HG03060 (cell line): Measurements from ENCODE around the gene PER2.

Source experiments
- ATAC-seq: cut with Tn5 transposase; IDR thresholded peaks from one replicate; pipeline ENCODE4 v1.9.1; 2021; ENCODE audit warnings: low read depth, moderate number of reproducible peaks; ENCODE audit not compliant: unreplicated experiment

Gene PER2

DNA sequence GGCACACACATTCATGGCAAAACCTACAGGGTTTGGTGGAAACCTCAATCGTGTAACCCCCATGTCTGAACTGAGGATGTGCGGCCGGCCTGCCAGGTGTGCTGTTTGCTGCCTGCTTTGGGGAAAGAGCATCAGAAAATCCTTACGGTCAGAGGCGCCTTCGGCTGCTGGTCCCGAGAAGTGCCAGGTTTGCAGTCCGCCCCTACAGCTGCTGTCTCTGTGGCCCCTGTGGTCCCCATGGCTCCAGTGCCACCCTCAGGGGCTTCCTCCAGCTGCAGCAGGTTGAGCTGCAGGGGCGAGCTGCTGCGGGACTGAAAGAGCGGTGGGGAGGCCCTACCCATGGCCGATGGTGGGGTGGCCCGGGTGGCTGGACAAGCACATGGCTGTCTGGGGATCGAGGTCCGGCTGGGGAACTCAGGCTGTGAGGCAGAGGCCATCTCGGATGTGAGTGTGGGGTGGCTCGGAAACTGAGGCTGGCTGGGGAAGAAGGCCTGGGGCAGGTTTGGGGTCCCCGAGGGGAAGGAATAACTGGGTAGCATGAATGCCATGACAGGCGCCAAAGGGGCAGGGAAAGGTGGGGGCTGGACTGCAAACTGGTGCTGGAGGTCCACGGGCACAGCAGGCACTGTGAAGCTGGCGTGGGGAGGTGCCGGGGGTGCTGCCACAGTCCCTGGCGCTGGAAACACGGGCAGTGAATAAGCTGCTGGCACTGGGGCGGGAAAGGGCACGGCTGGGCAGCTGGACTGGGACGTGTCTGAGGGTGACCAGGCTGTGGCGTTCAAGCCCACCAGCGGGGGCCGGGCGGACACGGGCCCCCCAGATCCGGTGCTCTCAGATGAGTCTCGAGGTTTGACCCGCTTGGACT is 35.4 kb downstream of the PER2 start:
- ATAC-seq = no peak

DNA sequence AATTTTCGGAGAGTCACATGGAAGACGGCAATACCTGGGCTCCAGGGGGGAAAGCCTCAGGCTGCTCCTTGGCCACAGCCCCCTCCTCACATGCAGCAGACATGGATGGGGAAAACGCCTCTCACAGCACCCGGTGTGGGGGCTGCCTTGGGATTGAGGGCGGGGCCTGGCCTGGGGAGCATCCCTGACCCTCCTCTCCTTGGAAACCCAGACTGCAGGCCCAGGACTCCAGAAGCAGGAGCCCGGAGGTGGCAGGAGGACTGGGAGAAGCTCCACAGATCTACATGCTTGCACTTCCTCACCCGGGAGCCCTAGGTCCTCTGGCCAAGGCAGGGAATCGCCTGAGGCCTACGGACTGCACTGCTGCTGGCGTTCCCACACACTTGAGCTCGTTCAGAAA is 36.4 kb downstream of the PER2 start:
- no peak for ATAC-seq

DNA sequence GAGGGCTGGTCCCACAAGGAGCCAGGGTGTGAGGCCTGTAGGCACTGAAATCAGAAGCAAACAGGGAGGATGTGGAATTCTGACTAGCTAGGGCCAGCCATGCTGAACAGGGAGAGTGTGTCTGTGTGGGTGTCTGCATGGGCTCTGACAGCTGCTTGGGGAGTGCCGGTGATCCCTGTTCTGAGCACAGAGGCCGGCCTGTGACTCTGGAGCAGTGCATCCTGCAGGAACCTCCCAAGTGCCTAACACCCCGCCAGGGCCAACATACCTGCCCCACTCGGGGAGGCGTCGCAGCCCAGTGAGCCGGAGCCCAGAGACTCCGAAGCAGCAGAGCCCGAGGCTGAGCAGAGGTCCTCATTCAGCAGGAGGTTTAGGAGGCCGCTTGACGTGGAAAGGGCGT is 37.1 kb downstream of the PER2 start:
- ATAC-seq = no peak

DNA sequence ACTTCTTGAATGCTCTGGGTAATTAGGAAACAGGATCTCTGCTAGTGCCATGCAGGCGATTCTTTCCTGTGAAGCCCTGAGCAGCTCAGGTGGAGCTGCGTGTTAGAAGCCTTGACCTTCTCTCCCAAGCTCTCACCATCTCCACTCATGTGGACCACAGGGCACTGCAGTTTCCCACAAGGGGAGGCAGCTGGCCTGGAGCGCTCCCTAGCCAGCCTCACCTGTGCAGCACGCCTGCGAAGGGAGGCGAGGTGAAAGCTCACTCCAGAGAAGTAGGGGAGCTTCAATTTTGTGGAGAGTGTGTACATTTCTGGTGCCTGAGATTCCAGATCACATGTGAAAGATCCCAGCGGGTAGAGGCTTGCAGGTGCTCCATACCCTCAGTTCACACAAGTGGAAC is 37.5 kb downstream of the PER2 start:
- ATAC-seq = no peak

DNA sequence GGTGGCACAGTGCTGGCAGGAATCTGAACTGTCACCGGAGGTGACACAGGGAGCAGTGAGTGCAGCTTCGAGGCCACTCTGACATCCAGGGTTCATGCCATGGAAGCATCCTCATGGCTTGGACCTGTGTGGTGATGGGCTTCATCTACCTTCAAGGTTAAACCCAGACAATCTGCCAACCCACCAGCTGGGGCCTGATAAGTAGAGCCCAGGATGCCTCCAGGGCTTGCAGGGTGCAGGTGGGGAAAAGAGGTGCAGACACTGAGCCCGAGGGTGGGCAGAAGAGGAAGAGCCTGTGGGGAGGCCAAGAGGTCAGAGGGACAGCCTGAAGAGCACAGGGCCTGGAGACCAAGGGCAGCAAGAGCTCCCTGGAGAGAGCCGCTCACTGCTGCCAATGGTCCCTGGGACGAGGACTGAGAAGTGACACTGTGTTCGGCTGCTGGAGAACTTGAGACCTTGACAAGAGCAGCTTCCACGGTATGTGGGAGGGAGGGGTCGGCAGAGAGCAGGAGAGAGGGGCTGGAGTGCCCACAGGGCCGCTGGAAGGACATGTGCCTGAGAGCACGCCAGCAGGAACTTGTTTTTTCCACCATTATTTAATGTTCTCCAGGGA is 40.5 kb downstream of the PER2 start:
- ATAC-seq = no peak

DNA sequence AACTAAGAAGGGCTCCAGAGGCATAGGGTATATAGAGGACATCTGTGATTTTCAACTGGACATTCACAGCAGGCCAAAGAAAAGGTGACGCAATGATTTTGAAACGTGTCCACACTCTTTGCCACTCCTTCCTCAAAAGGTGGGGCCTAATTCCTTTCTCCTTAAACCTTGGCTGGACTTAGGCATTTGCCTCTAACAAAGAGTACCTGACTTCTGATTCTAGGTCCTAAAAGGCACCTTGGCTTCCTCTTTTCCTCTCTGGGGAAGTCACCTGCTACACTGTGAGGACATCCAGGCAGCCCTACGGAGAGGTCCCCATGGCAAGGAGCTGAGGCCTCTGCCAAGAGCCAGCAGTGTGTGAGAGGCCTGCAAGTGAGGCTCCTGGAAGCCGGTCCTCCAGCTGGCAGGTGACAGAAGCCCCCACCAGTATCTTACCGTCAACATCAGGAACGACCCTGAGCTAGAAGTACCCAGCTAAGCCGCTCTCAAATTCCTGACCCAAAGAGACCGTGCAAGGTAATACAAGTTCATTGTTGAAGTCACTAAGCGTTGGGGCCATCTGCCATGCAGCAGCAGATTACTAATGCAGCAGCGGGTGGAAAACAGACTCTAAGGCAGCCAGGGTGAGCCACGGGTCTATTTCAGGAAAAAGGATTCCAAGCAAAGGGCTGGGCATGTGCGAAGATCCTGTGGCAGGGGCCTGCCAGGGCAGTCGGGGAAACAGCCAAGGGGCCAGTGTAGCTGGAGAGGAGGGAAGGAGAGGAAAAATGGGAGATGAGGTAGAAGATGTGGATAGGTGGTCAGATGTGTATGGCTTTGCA is 41.2 kb downstream of the PER2 start:
- ATAC-seq = no peak

DNA sequence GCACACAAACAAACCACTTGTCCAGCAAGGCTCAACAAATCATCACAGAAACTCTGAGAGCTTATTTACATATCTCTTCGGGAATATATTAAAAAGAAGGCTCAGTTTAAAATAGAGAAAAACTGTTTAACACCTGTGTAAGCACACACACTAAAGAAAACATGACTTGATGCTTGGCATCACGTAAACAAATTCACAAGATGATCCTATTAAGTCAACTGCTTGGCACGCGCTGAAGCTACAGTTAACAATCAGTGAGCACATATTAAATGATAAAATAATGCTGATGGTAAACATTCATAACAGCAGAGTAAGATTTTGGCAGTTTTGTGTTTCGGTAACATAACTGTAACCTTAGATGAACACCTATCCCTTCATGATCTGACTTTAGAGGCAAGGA is 44.3 kb downstream of the PER2 start:
- no peak for ATAC-seq

DNA sequence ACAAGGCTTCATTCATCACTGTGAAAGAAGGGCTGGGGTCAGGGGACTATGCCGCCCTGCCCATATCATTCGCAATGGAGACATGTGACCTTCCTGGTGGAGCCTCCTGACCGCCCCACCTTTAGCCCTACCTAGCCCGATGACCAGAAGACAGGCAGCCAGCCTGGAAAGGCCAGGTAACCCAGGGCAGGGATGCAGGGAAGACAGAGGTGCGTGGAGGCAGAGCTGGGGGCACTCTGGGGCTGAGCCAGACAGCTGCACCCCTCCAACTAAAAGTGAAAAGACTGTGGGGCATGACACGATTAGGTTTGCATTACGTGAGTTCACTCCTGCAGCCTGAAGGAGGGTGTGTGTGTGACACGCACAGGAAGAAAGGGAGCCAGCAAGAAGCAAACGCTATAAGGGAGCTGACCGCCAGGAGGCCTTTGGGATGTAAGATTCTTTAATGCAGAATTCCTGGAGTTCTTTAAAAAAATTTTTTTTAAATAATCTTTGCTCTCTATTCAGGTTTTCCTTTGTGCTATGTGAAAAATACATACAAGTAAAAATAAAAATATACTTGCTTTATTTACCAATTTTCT is 44.8 kb downstream of the PER2 start:
- ATAC-seq = no peak

DNA sequence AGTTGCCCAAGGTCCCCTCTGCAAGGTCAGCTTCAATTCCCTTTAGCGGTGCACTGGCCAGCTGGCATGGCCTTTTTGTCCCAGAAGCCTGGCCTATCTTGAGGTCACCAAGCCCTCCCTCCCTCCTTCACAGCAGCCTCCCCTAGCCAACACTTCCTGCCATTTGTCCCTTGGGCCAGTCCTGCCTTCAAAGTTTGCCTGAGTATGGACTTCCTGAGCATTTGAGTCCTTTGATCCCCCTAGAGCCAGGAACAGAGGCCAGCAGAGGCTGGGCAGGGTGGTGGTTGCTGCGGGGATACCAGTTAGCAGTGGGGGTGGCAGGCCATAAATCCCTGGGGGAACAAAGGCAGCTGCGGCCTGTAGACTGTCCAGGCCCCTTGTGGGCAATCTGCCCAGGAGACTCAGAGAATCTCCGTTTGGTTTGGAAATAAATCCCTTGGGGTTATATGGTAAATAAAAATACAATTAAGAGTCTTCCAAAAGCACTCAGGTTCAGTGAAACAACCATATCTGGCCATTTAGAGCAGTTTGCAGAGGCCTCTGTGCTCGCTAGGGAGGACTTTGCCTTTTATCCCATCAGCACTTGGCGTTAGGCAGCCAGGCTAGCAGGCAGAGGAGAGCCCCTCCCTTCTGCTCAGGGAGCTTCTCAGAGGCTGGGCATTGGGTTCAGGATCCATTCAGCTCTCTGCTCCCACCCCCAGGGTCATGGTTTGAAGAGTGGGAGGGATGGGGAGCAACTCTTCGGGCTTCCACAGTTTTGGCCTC is 45.5 kb downstream of the PER2 start:
- ATAC-seq = no peak

DNA sequence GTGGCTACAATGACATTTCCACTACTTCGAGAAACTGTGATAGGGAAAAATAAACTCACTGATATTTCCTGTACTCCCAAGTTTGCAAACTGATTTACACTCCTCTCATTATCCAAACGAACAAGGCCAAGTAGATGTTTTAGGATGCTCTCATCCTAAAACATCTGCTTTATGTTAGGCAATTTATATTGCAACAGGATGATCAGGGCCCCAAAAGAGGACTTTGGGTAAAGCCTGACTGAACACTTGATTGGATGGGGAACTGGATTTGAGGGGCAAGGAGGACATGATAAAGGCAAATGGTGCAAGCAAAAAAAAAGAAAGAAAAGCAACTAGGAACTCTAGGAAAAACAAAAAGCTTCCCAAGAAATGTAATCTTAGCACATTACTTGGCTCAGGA is 46.4 kb downstream of the PER2 start:
- ATAC-seq = no peak

DNA sequence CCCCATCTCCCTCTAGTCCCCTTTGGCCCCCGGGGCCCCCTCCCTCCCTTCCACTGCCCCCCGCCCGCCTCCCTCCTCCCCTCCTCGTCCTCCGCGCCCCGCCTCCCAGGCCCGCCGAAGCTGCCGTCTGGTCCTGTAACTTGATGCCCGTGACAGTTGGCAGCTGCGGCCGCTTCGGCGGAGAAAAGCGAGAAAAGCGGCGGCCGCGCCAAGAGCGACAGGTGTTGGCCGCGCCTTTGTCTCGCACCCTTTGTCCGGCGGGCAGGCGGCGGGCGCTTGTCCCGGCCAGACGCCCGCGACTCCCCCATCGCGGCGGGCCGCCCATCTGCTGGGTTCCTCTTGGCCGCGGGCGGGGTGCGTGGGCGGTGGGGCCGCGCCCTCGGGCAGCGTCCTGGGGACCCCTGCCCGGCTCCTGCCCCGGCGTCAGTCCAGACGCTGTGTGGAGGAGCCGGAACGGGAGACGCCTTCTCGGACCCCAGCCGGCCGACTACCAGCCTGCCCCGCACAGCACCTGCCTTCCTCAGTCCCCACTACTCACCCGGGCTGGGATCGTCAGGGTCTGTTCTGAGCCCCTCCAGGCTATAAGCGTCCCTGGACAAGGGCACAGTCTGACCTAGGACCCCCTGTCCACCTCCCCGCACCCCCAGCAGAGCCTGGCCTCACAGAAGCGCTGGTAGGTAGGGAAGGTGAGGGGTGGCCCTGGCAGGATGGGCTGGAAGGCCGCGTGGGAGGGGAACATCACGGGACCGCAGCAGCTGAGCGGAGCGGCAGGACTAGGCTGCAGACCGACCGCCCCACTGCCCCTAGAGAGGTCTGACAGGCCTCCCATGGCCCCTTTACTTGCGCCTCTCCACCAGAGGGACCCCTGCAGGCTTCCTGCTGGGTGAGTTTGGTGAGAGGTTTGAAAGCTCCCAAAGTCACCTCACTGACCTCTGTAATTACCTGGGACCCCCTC is 47.4 kb downstream of the PER2 start:
- no peak for ATAC-seq

DNA sequence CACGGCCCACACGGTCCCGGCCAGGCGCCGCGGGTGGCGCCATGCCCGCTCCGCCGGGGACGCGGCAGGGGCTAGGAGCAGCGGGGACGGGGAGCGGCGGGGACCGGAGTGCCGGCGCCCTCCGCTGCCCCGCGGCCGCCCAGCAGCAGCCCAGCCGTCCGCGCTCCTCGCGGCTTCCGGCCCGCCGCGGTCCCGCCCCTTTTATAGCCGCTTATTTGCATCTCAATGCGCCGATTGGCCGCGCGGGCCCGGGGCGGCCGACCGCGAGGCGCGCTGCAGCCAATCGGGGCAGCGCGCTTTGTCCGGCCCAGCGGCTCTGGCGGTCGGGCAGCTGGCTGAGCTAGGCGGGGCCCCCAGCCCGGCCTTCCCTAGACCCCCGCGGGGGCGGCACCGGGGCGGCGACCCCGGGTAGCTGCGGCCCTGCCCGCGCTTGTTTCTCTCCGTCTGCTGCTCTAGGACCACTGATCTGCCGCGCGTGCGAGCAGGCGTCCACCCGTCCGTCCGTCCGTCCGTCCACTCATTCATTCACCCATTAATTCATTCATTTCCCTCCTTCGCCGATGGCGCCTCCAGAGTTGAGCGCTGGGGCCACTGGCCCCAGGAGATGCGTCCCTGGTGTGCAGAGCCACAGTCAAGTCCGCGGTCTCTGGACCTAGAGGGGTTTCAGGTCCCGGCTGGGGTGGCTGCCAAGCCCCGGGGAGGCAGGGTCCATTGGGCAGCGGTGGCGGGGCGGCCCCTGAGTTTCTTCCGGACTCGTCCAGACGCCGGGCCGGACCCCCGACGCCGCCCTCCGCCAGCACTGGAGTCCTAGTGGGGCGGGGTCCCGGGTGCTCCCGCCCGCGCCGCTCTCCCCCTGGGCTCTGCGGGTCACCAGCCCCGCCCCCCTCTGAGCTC is 48.3 kb downstream of the PER2 start, which contains the start of gene HES6:
Gene HES6 (minus strand): TSS at position 176 of the 894 bp plus-strand sequence. CDS start 133 bp downstream, at position 43.
- no peak for ATAC-seq

DNA sequence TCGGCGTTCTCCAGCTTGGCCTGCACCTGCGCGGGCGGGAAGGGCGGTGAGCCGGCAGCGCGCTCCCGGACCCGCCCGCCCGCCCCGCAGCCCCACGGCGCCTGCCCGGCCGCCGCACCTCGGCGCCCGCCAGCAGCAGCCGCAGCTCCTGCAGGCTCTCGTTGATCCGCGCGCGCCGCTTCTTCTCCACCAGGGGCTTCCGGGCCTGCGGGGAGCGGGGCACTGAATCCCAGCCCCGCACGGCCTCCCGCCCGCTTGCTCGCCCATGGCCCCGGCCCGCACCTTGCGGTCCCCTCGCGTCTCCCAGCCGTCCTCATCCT is 48.9 kb downstream of the PER2 start:
- no peak for ATAC-seq

DNA sequence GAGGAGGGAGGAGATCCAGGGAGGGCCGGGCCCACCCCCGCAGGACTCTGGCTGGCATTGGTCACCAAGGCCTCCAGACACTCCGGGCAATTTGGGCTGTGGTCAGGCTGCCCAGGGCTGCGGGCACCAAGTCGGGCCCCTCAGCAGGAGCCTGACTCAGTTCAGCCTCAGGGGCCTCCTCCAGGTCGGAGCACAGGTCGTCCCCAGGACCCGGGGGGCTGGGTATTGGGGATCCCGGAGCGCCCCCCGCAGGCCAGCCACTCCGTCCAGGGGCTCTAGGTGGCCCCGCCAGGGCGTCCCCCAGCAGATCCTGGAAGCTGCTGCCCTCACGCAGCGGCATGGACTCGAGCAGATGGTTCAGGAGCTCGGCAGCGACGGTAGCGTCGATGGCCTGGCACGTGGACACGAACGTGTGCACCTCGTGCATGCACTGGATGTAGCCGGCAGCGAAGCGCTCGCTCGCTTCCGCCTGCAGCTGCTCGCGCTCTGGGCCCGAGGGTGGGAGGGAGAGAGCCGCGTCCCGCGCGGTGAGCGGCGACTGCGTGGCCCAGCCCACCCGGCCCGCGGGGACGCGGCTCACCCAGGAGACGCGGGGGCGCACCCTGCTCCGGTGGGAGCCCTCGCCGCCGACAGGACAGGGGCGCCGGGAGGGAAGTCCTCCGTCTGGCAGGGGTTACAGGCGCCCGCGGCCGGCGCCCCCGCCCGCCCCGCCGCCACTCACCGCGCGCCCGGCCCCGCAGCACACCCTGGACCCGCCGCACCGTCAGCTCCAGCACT is 49.5 kb downstream of the PER2 start:
- no peak for ATAC-seq

DNA sequence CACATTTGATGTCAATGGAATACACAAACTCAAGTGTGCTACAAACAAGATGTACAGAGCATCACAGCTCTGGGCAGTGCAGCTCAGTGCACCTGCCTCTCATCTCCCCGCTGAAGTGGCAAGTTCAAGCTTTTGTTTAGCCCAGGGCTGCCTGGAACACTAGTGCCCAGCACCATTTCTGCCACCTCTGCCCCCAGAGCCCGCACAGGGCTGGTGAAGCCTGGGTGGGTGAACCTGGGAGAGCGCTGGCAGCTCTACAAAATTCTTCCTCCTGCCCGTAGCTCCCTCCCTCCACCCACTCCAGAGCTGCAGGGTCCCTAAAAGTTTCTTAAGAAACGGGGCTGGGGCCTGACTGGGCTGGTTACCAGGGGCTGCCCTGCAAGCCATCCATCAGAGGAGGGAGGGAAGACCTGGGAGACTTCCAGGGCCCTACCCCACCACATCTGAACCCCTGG is 50.1 kb downstream of the PER2 start:
- no peak for ATAC-seq

DNA sequence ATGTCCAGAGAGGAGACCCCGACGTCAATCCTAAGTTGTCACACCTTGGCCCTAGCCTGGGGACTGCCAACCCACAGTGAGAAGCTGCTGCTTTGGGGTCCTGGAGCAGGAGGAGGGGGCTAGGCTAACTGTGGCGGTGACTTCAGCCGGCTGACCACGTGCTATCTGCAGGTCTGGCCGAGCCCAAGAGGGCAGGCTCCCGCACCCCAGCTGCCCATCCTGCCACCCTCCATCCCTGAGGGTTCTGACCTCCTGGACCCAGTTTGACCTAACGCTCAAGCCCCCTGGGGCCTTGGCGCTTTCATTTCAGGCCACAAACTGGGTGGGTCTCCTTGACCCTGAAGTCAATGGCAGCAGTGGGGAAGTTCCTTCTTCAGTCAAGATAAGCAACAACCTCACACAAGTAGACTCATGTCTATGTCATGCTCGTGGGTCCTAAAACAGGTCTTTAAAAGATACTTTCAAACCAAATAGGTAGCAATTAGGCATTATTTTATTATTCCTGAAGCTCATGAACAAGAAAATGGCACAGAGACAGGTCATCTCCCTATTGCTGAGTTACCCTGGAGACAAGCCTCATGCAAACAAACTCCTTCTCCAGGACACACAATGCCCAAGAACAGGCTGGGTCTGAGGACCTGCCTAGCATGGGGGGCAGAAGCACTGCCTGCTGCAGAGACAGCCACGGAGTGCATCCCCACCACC is 50.8 kb downstream of the PER2 start:
- no peak for ATAC-seq

DNA sequence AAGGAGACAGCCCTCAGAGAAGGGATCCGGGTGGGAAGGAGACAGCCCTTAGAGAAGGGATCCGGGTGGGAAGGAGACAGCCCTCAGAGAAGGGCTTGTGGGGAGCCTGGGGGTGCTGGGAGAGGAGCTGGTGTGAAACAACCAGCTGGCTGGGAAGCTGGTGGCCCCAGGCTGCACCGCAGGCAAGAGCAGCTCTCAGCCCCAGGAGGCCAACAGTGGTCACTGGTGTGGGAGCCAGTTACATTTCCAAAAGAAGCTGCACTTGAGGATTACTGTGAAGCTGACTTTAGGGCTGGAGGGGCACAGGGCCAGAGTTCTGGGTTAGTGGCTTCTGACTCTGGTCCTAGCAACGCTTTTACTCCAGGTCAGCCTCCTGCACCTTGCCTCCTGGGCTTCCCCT is 51.8 kb downstream of the PER2 start:
- no peak for ATAC-seq
